NT2/D1 (cell line): ENCODE measurements around the gene DNAJC6.
"Not testable (repeated sequence)": the region's sequence is repeated elsewhere in the genome, so short reads cannot be mapped to it uniquely, and the experiment has no call there.

Source experiments
- SUZ12 ChIP-seq: IDR thresholded peaks from 2 replicates; pipeline ENCODE4 v1.6.1; 2011; ENCODE audit not compliant: insufficient read length, insufficient read depth; ENCODE audit errors: extremely low read depth
- YY1 ChIP-seq: IDR thresholded peaks from 2 replicates; pipeline ENCODE4 v1.6.1; 2011; ENCODE audit not compliant: insufficient read length, insufficient read depth

DNA sequence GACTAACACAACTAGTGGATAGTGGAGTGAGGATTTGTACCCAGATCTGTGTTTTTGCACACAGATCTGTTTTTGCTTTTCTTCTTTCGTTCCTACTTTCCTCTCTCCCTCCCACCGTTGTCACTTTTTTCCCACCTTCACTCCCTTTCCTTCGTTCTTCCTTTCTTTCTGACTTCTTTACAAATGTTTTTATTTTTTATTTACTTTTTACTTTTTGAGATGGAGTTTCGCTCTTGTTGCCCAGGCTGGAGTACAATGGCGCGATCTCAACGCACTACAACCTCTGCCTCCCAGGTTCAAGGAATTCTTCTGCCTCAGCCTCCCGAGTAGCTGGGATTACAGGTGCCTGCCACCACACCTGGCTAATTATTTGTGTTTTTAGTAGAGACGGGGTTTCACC lies 17.5 kb upstream of the DNAJC6 start:
- not testable (repeated sequence) for TF ChIP-seq SUZ12, YY1
